ENCODE data around the gene KLKB1.
"Not testable (repeated sequence)": the region's sequence is repeated elsewhere in the genome, so short reads cannot be mapped to it uniquely, and the experiment has no call there.

Gene KLKB1

DNA sequence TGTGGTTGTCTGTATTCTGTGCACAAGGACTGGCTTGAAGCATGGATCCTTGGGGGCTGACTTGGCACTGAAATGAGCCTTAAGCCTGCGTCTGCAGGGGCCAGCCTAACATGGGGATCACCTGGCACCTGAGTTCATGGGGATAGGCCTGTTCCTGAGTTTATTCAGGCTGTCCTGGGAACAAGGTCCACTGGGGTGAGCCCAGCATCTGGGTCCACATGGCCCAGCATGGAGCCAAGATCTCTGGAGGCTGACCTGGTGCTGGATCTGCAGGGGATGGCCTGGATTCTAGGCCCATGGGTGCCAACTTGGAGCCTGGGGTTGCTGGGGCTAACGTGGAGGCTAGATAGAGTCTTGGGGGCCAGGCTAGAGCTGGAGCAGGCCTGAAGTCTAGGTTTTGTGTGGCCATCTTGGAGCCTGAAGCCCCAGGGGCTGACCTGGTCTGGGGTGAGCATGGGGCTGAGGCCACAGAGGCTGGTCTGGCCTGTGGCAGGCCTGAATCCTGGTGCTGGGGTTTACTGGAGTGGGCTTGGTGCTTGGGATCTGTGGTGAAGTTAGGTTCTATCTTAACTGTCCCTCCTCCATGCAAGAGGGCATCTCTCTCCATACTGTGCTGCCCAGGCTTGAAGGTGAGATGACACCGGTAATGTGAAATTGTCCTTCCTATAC is 652 bp upstream of the KLKB1 start:
- DNase-seq (ENCODE audit: low read depth), result no peak

GRCh38 chr4:186227744-186228513 is 622 bp downstream of the KLKB1 start:
- DNase-seq (ENCODE audit: low read depth), result no peak

GRCh38 chr4:186228514-186228894 is 1.2 kb downstream of the KLKB1 start:
- DNase-seq (ENCODE audit: low read depth), result no peak

DNA sequence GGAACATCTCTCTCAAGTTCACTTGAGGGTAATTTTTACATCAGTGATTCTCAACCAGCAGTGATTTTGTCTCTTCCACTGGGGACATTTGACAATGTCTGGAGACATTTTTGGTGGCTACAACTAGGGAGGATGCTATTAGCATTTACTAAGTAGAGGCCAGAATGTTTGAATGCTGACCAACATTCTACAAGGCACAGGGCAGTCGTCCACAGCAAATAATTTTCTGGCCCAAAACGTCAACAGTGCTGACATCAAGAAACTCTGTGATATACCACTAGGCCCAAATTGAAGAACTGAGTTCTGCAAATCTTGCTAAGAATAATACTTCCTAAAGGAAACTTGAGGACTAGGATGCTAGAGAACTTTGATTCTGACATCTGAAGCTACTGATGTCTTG is 7.1 kb downstream of the KLKB1 start:
- DNase-seq (ENCODE audit: low read depth), result no peak

DNA sequence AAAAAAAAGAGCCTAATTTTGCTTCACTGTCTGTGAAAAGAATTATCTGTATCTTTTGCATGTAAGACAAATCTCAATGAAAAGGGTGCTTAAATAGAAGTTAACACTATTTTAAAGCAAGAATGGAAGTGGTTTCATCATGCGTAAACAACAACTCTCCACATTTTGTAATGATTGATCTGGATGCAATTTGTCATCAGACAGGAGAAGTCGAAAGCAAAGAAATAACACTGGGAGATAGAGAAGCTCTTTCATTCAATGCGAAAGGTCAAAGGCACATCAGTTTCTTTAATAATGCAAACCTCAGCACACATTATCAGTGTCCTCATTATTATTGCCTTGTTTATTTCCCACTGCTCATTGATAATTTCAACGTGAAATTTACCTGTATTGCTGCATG is 8.8 kb downstream of the KLKB1 start:
- DNase-seq (ENCODE audit: low read depth), result no peak

GRCh38 chr4:186240452-186240847 is 13.1 kb downstream of the KLKB1 start:
- DNase-seq (ENCODE audit: low read depth), result no peak

DNA sequence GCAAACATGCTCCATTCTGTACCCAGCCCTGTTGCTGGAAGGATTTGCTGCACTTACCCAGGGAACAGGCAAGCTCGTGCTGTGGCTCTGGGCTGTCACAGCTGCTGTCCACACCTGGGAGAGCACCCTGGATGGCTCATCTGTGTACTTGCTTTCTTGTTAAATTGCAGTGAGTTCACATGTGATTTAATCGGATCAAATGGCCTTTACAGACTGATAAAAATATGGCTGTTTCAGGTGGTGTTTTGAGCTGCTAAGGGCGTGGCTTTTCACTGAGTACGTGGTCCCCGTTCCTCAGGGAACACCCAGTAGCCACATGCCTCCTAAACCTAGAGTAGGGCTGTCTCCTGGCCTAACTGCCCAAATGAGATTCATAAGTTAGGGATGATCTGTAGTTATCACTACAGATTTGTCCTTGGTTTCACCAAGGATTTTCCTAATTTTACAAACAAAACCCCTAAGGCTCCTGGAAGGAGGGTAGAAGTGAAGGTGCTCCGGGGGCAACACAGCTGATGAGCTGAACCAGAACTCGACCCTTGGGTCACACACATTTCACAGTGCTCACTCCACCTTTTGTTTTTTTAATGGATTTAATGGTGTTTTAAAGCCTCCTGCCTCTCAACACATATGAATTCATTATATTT is 13.7 kb downstream of the KLKB1 start:
- no peak for DNase-seq (ENCODE audit: low read depth)

GRCh38 chr4:186241616-186242015 is 14.3 kb downstream of the KLKB1 start:
- no peak for DNase-seq (ENCODE audit: low read depth)

GRCh38 chr4:186242031-186242430 is 14.7 kb downstream of the KLKB1 start:
- DNase-seq (ENCODE audit: low read depth), result not testable (repeated sequence)

DNA sequence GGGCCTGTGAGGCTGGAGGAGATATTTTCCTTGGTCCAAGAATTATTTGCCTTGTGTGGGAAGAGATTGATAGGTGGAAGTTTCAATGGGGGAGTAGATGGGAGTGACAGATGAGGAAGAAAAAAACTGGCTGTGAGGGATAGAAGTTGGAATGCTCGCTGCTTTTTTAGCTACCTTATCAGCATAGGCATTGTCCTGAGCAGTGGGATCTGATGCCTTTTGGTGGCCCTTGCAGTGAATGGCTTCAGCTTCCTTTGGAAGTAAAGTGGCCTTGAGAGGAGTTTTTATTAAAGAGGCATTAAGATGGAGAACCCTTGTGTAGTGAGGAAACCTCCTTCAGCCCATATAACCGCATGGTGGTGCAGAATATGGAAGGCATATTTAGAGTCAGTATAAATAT is 16.0 kb downstream of the KLKB1 start:
- DNase-seq (ENCODE audit: low read depth), result no peak

DNA sequence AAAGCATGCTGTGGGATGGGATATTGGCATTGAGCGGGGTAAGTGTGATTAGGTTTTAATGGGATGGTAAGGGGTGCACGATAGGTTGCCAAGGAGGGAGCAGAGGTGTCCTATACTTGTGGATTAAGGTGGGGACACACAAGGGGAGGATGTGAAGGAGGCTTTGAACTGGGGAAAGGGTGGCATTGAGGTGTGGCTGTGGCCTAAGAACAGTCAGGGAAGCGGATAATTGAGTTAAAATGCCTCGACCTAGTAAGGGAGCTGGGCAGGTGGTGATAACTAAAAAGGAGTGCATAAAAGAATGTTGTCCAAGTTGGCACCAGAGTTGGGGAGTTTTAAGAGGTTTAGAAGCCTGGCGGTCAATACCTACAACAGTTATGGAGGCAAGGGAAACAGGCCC is 17.5 kb downstream of the KLKB1 start:
- DNase-seq (ENCODE audit: low read depth), result no peak

GRCh38 chr4:186247062-186247752 is 19.9 kb downstream of the KLKB1 start:
- not testable (repeated sequence) for DNase-seq (ENCODE audit: low read depth)

DNA sequence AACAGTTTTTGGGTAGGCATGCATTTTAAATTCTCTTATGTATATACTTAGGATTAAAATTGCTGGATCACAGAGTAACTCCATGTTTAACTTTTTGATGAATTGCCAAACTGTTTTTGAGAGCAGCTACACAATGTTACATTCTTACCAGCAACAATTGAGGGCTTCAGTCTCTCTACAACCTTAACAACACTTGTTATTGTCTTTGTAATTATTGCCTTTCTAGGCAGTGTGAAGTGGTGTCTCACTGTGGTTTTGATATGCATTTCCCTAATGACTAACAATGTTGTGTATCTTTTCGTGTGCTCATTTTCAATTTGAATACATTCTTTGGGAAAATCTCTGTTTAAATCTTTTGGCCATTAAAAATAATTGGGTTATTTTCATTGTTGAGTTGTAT is 21.3 kb downstream of the KLKB1 start:
- DNase-seq (ENCODE audit: low read depth), result no peak

DNA sequence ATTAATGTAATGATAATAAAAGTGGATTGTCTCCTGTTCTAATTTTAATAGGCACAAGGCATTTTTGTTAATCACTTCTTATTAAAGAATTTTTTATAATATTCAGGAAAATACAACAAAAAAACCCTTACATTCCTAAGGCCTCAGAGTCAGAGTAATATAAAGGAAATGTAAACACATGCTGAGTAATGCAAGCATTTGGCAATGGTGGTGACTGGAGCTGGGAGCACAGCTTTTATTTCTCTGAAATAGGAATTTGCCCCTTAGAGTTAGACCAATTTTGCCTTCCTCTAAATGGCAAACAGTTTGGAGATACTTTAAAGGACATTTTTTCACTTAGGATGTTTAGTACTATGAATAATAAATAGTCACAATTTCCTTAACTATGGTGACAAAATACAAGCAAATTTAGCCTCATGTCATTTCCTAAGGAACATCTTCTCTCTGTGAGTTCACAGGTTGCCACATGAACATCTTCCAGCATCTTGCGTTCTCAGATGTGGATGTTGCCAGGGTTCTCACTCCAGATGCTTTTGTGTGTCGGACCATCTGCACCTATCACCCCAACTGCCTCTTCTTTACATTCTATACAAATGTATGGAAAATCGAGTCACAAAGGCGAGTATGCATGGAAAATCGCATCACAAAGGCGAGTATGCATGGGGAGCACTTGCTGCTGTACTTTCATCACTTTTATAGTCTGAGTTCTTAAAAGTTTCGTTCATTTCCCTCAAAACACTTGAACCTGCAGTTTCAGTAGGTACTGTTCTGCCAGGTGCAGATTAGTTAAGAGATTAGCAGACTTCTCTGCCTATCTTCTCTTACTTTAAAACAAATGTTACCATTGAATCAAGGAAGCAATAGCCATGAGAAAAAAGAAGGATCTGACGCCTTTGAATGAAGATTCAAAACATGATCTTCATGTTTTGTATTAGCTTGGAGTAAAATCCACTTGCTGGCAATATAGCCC is 22.8 kb downstream of the KLKB1 start:
- DNase-seq (ENCODE audit: low read depth), result no peak

DNA sequence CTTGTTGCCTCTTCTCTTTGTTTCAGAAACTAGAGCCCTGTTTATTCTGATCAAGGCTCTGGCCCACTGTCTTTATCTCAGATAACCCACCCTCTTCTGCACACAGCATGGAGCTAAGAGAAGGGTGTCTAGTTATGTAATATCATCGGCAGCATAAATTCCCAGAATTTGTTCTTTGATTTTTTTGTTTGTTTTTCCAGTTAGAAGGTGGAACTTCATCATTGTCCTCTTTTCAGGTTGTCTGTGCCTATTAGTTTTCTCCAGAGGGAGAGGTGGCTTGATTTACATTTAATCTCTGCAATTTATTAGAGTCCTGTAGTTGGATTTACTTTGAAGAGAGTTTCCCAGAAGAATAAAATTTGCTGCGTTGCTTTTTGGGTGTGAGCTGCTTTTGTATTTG is 23.5 kb downstream of the KLKB1 start:
- no peak for DNase-seq (ENCODE audit: low read depth)

GRCh38 chr4:186255122-186255521 is 27.8 kb downstream of the KLKB1 start:
- DNase-seq (ENCODE audit: low read depth), result no peak

DNA sequence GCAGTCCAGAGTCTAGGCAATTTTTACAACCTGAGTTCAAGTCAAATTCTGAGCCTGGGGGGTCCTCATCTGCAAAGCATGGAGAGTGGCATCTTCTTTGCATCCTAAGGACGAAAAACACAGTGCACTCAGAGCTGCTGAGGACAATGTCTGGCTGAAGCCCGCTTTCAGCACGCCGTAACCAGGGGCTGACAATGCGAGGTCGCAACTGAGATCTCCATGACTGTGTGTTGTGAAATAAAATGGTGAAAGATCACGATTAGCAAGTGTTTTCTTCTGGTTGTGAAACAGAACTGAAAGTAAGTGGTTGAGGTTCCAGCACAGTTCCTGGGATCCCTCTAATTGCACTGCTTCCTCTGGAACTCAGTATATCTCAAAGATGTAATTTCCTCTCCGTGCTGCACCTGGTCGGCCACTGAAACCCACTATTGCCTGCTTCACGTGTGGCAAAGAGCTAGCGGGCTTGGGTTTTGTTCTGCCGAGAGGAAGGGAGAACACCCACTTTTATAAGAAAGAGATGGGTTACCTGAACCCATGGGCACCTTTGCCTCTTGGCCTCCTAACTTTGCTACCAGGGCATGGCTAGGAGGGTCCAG is 31.0 kb downstream of the KLKB1 start:
- DNase-seq (ENCODE audit: low read depth), result no peak

DNA sequence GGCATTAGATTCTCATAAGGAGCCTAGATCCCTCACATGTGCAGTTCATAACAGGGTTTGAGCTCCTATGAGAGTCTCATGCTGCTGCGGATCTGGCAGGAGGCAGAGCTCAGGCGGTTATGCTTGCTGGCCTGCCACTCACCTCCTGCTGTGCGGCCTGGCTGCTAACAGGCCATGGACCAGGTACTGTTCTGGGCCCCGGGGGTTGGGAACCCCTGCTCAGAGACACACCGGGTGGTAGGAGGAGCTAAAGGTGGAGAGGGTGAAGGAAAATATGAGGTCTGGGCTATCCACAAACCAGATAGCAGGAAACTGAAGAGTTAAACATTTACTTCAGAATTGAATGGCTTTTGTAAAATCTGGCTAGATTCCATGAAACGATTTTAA is 32.8 kb downstream of the KLKB1 start:
- DNase-seq (ENCODE audit: low read depth), result no peak

DNA sequence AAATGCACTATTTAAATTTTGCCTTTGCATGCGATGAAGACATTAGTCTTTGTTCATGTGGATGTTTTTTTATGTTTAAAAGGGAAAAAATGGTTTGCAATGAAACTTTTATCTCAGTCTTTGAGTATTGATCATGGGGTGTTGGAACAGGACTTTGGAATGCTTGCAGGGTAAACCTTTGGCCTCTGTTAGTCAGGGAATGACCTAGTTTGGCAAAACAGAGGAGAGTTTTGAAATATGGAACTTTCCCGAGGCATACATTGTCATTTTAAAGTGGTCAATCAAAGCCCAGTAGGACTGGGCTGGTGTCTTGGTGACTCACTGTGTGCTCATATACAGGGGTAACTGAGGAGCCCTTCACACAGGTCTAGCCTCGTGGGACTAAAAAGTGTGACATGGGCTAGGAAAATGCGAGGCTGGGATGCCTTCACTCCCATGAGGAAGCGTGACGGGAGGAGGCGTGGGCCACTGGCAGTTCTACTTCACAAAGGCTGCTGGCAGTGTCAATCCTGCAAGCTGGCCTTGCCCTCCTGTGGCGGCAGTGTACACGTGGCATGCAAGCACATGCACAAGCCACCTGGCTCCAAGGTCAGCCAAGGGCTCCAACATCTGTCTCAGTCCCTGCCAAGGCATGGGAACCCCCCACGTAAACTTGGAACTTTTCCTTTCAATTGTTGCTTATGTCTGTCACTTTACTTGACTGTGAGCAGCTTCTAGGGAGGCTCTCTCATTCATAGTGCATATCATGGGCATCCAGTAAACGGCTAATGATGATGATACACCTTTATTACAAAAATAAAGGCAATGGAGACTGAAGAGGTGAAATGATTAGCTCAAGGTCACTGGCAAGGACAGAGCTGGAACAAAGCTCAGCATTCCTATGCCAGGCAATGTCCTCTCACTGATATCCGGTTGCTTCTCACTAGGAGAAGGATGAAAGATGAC is 33.5 kb downstream of the KLKB1 start:
- DNase-seq (ENCODE audit: low read depth), result no peak

GRCh38 chr4:186264660-186265059 is 37.4 kb downstream of the KLKB1 start:
- no peak for DNase-seq (ENCODE audit: low read depth)
